GM12864 (cell line): Measurements from ENCODE around the gene SLC25A17.
"Not testable (repeated sequence)": the region's sequence is repeated elsewhere in the genome, so short reads cannot be mapped to it uniquely, and the experiment has no call there.

Experiments used
- DNase-seq: peaks from one replicate; pipeline ENCODE4 v3.0.0-alpha.2; 2011; ENCODE audit warnings: low read depth
- H3K4me3 ChIP-seq: 2 replicates; pipeline ENCODE4 v1.5.1; 2011; ENCODE audit warnings: mild to moderate bottlenecking, low read depth, low read length, control low read depth
- CTCF ChIP-seq: IDR thresholded peaks from 2 replicates; pipeline ENCODE4 v1.5.1; 2011; ENCODE audit warnings: low read depth, mild to moderate bottlenecking, moderate library complexity, low read length, control low read depth, inconsistent platforms; ENCODE audit errors: missing control alignments

SLC25A17 gene, protein sequence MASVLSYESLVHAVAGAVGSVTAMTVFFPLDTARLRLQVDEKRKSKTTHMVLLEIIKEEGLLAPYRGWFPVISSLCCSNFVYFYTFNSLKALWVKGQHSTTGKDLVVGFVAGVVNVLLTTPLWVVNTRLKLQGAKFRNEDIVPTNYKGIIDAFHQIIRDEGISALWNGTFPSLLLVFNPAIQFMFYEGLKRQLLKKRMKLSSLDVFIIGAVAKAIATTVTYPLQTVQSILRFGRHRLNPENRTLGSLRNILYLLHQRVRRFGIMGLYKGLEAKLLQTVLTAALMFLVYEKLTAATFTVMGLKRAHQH

GRCh38 chr22:40818747-40819598 lies at the start of gene SLC25A17:
Gene SLC25A17, minus strand, starts transcription at chr22:40819346. Its CDS starts 98 bp downstream, at chr22:40819248.
- peak within 1 kb of the TSS; percentile 86 for H3K4me3 ChIP-seq
- peak; percentile 52 for DNase-seq
- TF ChIP-seq CTCF = peak; percentile 51

DNA sequence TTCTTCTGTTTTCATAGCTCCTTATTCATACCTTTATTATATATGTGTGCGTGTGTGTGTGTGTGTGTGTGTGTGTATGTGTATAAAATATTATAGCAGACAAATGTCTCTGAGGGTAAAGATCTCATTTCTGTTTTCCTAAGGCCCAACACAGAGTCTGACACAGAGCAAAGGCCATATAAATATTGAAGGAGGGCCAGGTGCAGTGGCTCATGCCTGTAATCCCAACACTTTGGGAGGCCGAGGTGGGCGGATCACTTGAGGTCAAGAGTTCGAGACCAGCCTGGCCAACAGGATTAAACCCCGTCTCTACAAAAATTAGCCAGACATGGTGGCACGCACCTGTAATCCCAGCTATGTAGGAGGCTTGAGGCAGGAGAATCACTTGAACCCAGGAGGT lies 49.2 kb upstream of the SLC25A17 start:
- DNase-seq, H3K4me3 ChIP-seq: not testable (repeated sequence)

DNA sequence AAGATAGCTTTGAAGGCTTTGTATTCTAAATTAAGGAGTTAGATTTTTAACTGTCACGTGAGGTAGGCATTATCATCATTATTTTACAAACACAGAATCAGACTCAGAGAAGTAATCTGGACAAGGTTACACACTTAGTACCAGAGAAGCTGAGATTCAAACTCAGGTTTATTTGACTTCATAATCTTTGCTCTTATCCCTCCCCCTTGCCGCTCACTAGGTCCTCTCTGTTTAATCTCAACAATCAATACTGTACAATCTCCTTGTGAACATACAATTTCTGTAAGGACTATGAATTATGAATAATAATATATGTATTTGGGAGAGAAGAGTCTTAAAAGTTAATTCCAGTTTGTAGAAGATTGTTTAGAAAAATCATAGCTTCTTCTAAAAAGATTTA lies 48.0 kb upstream of the SLC25A17 start:
- no peak for DNase-seq
- TF ChIP-seq CTCF = no peak
- H3K4me3 ChIP-seq = no peak overlapping the region

DNA sequence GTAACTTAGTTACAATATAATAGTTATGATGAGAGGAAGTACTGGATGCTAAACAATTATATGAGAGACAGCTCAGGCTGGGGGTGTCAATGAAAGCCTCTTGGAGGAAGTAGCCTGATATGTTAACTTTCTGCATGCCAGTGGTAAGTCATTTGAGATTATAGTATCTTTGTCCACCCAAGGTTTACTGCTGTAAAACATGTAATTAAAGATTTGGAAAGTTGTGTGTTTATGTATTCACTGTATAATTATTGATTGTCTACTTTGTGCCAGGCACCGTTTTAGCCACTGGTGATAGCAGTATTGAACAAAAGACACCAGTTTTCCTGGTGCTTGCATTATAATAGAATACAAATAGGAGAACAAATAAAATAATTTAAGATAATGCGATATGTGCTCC lies 43.4 kb upstream of the SLC25A17 start:
- no peak overlapping the region for H3K4me3 ChIP-seq
- no peak for TF ChIP-seq CTCF
- DNase-seq = no peak

DNA sequence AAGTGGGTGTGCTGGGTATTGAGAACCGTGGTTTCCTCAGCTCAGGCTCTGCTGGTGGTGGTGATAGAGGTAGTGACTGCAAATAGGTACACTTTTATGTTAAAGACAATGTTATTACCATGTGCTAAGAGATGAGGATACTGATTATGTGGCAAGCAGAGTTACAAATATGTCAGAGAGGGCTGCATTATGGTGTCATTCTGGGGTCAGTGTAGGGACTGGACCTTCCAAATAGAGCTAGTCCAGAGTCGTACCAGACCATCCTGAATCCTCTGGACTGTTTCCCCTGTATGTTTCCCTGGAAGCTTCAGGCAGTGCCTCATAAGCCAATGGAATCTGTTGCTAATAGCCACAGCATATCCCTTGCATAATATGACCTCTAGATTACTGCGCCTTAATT lies 42.9 kb upstream of the SLC25A17 start, which contains the start of gene DNAJB7:
TSS of gene DNAJB7 (minus strand) at position 101 of the 400 bp plus-strand sequence. CDS start 119 bp downstream, outside the sequence.
- no peak within 1 kb of the TSS for H3K4me3 ChIP-seq
- no peak for DNase-seq
- no peak for TF ChIP-seq CTCF

GRCh38 chr22:40857309-40857855 lies 38.2 kb upstream of the SLC25A17 start:
- peak overlapping the region; percentile 73 for H3K4me3 ChIP-seq
- no peak for DNase-seq
- no peak for TF ChIP-seq CTCF

DNA sequence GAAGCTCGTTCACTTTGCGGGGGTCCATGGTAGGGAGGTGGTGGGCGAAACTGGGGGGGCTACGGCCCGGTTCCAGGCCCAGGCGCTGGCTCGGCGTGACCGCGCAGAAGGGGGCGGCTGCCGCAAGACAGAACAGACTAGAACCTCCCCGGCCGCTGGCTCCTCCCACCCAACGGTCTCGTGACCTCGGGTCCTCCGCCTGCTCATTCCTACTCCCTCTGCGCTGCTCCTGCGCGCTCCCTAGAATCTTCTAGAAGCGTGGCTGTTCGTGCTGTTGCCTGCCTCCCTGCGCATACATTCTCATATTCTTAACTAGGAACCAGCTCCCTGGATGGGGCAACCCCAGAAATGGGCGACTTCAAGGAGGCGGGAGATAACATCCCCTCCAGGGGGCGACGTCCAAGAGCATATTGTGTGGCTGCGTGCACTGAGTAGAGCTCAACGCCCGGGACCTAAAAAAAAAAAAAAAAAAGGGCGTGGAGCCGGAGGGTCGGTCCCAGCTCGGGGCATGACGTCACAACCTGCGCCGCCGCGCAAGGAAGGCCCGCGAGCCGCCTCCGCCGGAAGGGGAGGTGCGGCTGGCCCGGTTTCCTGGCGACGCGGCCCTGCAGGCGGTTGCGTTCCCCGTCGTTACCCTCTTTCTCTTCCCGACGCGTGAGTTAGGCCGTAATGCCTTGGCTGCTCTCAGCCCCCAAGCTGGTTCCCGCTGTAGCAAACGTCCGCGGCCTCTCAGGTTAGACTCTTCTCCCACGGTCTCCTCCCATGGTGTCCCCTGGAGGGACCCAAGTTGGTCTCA lies 37.6 kb upstream of the SLC25A17 start, which contains the start of the genes ST13 and XPNPEP3:
TSS of gene ST13 (minus strand) at position 127 of the 796 bp plus-strand sequence. CDS start at position 28, 99 bp downstream.
TSS of gene XPNPEP3 (plus strand) at position 636 of the 796 bp plus-strand sequence. CDS start at position 670, 34 bp downstream.
- TF ChIP-seq CTCF = peak; percentile 28
- DNase-seq = peak; percentile 86
- H3K4me3 ChIP-seq = peak within 1 kb of the TSS; percentile 73
